Parathyroid adenoma (tissue), 2 donors: ENCODE results near the gene F7.

Source experiments
- H2AFZ ChIP-seq: fragments of 300-600 bp; sonication (generic); one replicate; pipeline ENCODE4 v1.7.0; 2017; ENCODE audit warnings: antibody characterized with exemption, mild to moderate bottlenecking
- H3K27ac ChIP-seq: fragments of 300-600 bp; sonication (generic); one replicate; pipeline ENCODE4 v1.7.0; 2017
- H3K27me3 ChIP-seq: fragments of 300-600 bp; sonication (generic); one replicate; pipeline ENCODE4 v1.7.0; 2017; ENCODE audit warnings: low read length; ENCODE audit not compliant: control insufficient read depth, insufficient read depth
- H3K36me3 ChIP-seq: fragments of 300-600 bp; sonication (generic); one replicate; pipeline ENCODE4 v1.7.0; 2017; ENCODE audit warnings: low read length; ENCODE audit not compliant: control insufficient read depth, insufficient read depth
- H3K4me1 ChIP-seq: fragments of 300-600 bp; sonication (generic); one replicate; pipeline ENCODE4 v1.7.0; 2017; ENCODE audit warnings: control low read depth
- H3K4me2 ChIP-seq: fragments of 300-600 bp; sonication (generic); one replicate; pipeline ENCODE4 v1.7.0; 2017; ENCODE audit warnings: low read length
- H3K4me3 ChIP-seq: fragments of 300-600 bp; sonication (generic); one replicate; pipeline ENCODE4 v1.7.0; 2017; ENCODE audit warnings: low read depth, low read length
- H3K79me2 ChIP-seq: fragments of 300-600 bp; sonication (generic); one replicate; pipeline ENCODE4 v1.7.0; 2017; ENCODE audit warnings: control low read depth
- H3K9ac ChIP-seq: fragments of 300-600 bp; sonication (generic); one replicate; pipeline ENCODE4 v1.7.0; 2017; ENCODE audit warnings: mild to moderate bottlenecking
- H3K9me3 ChIP-seq: fragments of 300-600 bp; sonication (generic); one replicate; pipeline ENCODE4 v1.7.0; 2017; ENCODE audit warnings: low read length; ENCODE audit not compliant: control insufficient read depth
- CTCF ChIP-seq: fragments of 300-600 bp; sonication (generic); IDR thresholded peaks from one replicate; pipeline ENCODE4 v1.7.0; 2017; ENCODE audit warnings: antibody characterized with exemption, mild to moderate bottlenecking
- donor health status: primary hyperparathyroidism.

Gene F7

GRCh38 chr13:113084943-113085540, 20.5 kb upstream of the F7 start:
- no peak for TF ChIP-seq CTCF
- Histone ChIP-seq H3K36me3 (no peaks in the 10 kb centered on the region), H3K27me3 (no peaks in the 10 kb centered on the region)

DNA sequence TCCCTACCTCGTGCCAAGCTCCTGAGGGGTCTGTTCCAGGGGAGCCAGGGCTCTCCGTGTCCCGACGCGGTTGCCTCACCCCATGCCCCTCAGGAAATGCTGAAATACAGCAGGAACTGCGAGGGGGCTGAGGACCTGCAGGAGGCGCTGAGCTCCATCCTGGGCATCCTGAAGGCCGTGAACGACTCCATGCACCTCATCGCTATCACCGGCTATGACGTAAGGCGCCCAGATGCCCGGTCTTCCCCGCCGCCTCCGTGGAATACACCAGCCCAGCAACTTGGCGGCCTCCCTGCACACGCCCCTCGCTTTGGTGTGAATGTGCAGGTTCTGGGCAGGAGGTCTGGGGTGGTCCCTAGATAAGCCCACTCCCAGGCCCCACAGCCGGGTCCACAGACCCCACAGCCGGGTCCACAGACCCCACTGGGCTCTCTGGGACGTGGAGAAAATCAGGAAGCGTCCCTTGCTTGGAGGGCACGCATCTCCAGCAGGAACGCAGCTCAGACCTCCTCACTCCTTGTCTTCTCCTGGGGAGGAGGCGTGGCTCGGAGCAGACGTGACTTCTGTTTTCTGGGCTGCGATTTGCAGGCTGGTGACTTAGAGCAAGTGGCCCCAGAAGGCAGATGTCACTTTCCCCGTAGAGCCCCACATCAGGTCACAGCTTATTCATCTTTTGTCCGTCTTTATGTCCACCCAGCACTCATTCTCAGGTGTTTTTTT, 19.4 kb upstream of the F7 start:
- H3K4me2 ChIP-seq, result no peak overlapping the region
- no peaks in the 10 kb centered on the region for H3K9me3 ChIP-seq
- H3K27ac ChIP-seq, result no peak overlapping the region
- H3K4me3 ChIP-seq, result no peak overlapping the region
- no peak for TF ChIP-seq CTCF
- no peak overlapping the region for H3K9ac ChIP-seq
- no peaks in the 10 kb centered on the region for H3K27me3 ChIP-seq
- no peaks in the 10 kb centered on the region for H3K79me2 ChIP-seq
- no peak overlapping the region for H2AFZ ChIP-seq
- no peaks in the 10 kb centered on the region for H3K4me1 ChIP-seq
- H3K36me3 ChIP-seq, result no peaks in the 10 kb centered on the region

More at GRCh38 chr13:113084943-113085540, 20.5 kb upstream of the F7 start:
- Histone ChIP-seq H3K4me1 (no peaks in the 10 kb centered on the region), H2AFZ (no peak overlapping the region), H3K9ac (no peak overlapping the region), H3K9me3 (no peaks in the 10 kb centered on the region), H3K4me2 (no peak overlapping the region), H3K27ac (no peak overlapping the region), H3K79me2 (no peaks in the 10 kb centered on the region), H3K4me3 (no peak overlapping the region)

- TF ChIP-seq CTCF, result no peak
- Histone ChIP-seq H3K79me2 (no peaks in the 10 kb centered on the region), H3K4me2 (no peak overlapping the region), H3K4me3 (no peak overlapping the region), H3K27ac (no peak overlapping the region), H3K4me1 (no peaks in the 10 kb centered on the region), H3K9me3 (no peaks in the 10 kb centered on the region), H3K36me3 (no peaks in the 10 kb centered on the region), H3K27me3 (no peaks in the 10 kb centered on the region), H2AFZ (no peak overlapping the region), H3K9ac (no peak overlapping the region)
Observed at GRCh38 chr13:113086991-113087922, 18.3 kb upstream of the F7 start.

DNA sequence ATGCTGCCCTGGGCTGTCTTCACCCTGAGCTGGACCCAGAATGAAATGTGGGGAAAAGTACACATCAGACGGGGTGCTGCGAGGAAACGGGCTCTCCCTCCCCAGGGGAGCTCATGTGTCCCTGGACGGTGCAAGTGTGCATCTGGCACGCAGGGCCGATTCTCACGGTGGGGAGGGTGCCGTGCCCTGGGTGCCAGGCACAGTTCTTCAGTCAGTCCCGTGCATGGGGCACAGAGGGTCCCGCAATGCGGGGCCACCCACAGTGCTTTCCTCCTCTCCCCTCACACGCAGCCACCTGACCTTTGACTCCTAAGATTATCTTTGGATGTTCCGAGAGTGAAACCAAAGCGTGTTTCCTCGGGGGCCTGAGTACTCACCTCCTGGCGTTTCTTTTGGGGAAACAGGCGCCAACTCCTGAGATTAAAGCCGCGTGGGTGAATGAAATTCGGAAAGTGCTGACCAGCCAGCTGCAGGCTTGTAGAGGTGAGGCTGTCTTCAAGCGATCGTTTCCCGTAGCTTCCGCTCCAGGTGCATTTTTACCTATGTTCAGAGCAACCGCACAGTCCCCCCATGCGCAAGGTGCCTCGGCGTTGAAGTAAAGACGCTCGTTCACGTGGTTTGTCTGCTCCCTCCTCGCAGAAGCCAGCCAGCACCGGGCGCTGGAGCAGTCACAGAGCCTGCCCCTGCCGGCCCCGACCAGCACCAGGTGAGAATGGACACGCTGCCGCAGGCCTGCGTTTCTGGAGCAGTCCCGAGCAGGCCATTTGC, 17.5 kb upstream of the F7 start:
- Histone ChIP-seq H3K36me3 (no peaks in the 10 kb centered on the region), H3K9ac (no peak overlapping the region), H3K9me3 (no peaks in the 10 kb centered on the region), H3K4me2 (no peak overlapping the region), H3K79me2 (no peaks in the 10 kb centered on the region), H3K27me3 (no peaks in the 10 kb centered on the region), H3K4me3 (no peak overlapping the region), H3K4me1 (no peaks in the 10 kb centered on the region), H2AFZ (no peak overlapping the region), H3K27ac (no peak overlapping the region)
- TF ChIP-seq CTCF, result no peak
